SK-N-SH (cell line): ENCODE measurements around the gene TRIM67. TPM values are rescaled to one million over a fixed set of nuclear protein-coding genes. Genes with fewer than 3 reads are reported as not detected.

Experiments used
- CTCF ChIA-PET: fragments of 300-600, 350-600 bp; formaldehyde crosslinking; extraction: SDS; loops from one replicate; lab custom pipeline; 2021; lab: Yijun Ruan, JAX
- POLR2A ChIA-PET: fragments of 350-600 bp; sonication (Branson Sonifier 250); formaldehyde crosslinking; extraction: SDS; loops from one replicate; lab custom pipeline; 2020; ENCODE audit warnings: antibody characterized with exemption, inconsistent platforms; lab: Yijun Ruan, JAX
- DNase-seq: peaks from one replicate; pipeline ENCODE4 v3.0.0; 2012
- H2AFZ ChIP-seq: fragments of 200-600 bp; sonication (generic); 2 replicates; pipeline ENCODE4 v1.8.1; 2016; ENCODE audit warnings: antibody characterized with exemption, mild to moderate bottlenecking, low read depth
- H3F3A ChIP-seq: fragments of 200-600 bp; sonication (generic); replicated peaks from 2 replicates; pipeline ENCODE3; 2016; ENCODE audit warnings: antibody characterized with exemption, mild to moderate bottlenecking; ENCODE audit not compliant: insufficient read depth
- H3K27ac ChIP-seq, 2 experiments: fragments of 200-500 bp in 1 of 2; fragments of 200-600 bp in 1 of 2; sonication (Bioruptor generic) in 1 of 2; sonication (generic), shearing (Covaris generic) in 1 of 2; 2 replicates each; pipeline versions ENCODE4 v1.5.1 to v1.6.1; 2014 to 2016; ENCODE audit warnings: low read depth in 2 of 2, inconsistent platforms in 1 of 2, low read length in 1 of 2, mild to moderate bottlenecking in 1 of 2, mixed read lengths in 1 of 2
- H3K27me3 ChIP-seq: fragments of 200-600 bp; sonication (generic), shearing (Covaris generic); 2 replicates; pipeline ENCODE4 v1.6.1; 2016; ENCODE audit warnings: mixed run types; ENCODE audit not compliant: insufficient read depth
- H3K36me3 ChIP-seq, 2 experiments: fragments of 200-500 bp in 1 of 2; fragments of 200-600 bp in 1 of 2; sonication (Bioruptor generic) in 1 of 2; sonication (generic) in 1 of 2; replicated peaks in 1 of 2; 2 replicates each; pipeline versions ENCODE3 to v1.5.1; 2014 to 2016; ENCODE audit warnings: low read length in 1 of 2, mild to moderate bottlenecking in 1 of 2; ENCODE audit not compliant: insufficient read depth in 2 of 2, control insufficient read depth in 1 of 2
- H3K4me1 ChIP-seq, 2 experiments: fragments of 200-500 bp in 1 of 2; fragments of 200-600 bp in 1 of 2; sonication (Bioruptor generic) in 1 of 2; sonication (generic), shearing (Covaris generic) in 1 of 2; 2 replicates each; pipeline versions ENCODE4 v1.5.1 to v1.6.1; 2014 to 2016; ENCODE audit warnings: low read depth in 1 of 2, low read length in 1 of 2, mixed run types in 1 of 2; ENCODE audit not compliant: insufficient read depth in 2 of 2, control insufficient read depth in 1 of 2
- H3K4me2 ChIP-seq: fragments of 200-600 bp; sonication (generic), shearing (Covaris generic); 2 replicates; pipeline ENCODE4 v1.6.1; 2017; ENCODE audit warnings: mixed run types
- H3K4me3 ChIP-seq, 2 experiments: fragments of 200-500 bp in 1 of 2; fragments of 200-600 bp in 1 of 2; sonication (Bioruptor generic) in 1 of 2; sonication (generic), shearing (Covaris generic) in 1 of 2; 2 replicates each; pipeline versions ENCODE4 v1.5.1 to v1.8.1; 2014 to 2016; ENCODE audit warnings: low read depth in 2 of 2, inconsistent platforms in 1 of 2, low read length in 1 of 2, mild to moderate bottlenecking in 1 of 2, mixed read lengths in 1 of 2, moderate library complexity in 1 of 2
- H3K79me2 ChIP-seq: fragments of 200-600 bp; sonication (generic); 2 replicates; pipeline ENCODE4 v1.8.1; 2017; ENCODE audit warnings: mild to moderate bottlenecking; ENCODE audit not compliant: insufficient read depth
- H3K9ac ChIP-seq: fragments of 200-600 bp; sonication (generic); 2 replicates; pipeline ENCODE4 v1.6.1; 2017; ENCODE audit warnings: mixed run types
- H3K9me2 ChIP-seq: fragments of 200-600 bp; sonication (generic); 2 replicates; pipeline ENCODE4 v1.6.1; 2017; ENCODE audit warnings: mixed run types
- H3K9me3 ChIP-seq: fragments of 200-600 bp; sonication (generic); 2 replicates; pipeline ENCODE4 v1.6.1; 2017; ENCODE audit warnings: mixed run types, mild to moderate bottlenecking, moderate library complexity
- H4K20me1 ChIP-seq: fragments of 200-600 bp; sonication (generic); 2 replicates; pipeline ENCODE4 v1.6.1; 2017; ENCODE audit warnings: mild to moderate bottlenecking, mixed run types; ENCODE audit not compliant: insufficient read depth
- FOXJ3 ChIP-seq: sonication (generic); formaldehyde crosslinking; IDR thresholded peaks from 2 replicates; pipeline ENCODE4 v1.5.1; 2020; ENCODE audit warnings: mild to moderate bottlenecking, missing genetic modification reagents
- GATA2 ChIP-seq: sonication (generic); formaldehyde crosslinking; IDR thresholded peaks from 2 replicates; pipeline ENCODE4 v1.5.0; 2020; ENCODE audit warnings: mild to moderate bottlenecking, missing genetic modification reagents
- JUND ChIP-seq: IDR thresholded peaks from 2 replicates; pipeline ENCODE4 v1.4.0; 2012
- MEF2A ChIP-seq: IDR thresholded peaks from 2 replicates; pipeline ENCODE4 v1.4.0; 2012; ENCODE audit warnings: low read depth, borderline replicate concordance
- NFIC ChIP-seq: IDR thresholded peaks from 2 replicates; pipeline ENCODE4 v1.4.0; 2012; ENCODE audit warnings: borderline replicate concordance
- NRF1 ChIP-seq: IDR thresholded peaks from 2 replicates; pipeline ENCODE4 v1.6.1; 2012; ENCODE audit warnings: low read depth, mild to moderate bottlenecking, low read length
- RAD21 ChIP-seq: IDR thresholded peaks from 2 replicates; pipeline ENCODE4 v1.6.1; 2012; ENCODE audit warnings: mild to moderate bottlenecking, low read length
- RCOR1 ChIP-seq: fragments of 150-350 bp; IDR thresholded peaks from 2 replicates; pipeline ENCODE4 v1.6.1; 2017; ENCODE audit warnings: antibody characterized with exemption, low read length
- RFX5 ChIP-seq: IDR thresholded peaks from 2 replicates; pipeline ENCODE4 v1.6.1; 2012; ENCODE audit warnings: mild to moderate bottlenecking, improper control_type of control experiment, low read length
- SIN3A ChIP-seq: IDR thresholded peaks from 2 replicates; pipeline ENCODE4 v1.6.1; 2012; ENCODE audit warnings: low read depth, mild to moderate bottlenecking, low read length, moderate library complexity, borderline replicate concordance
- TAF1 ChIP-seq: IDR thresholded peaks from 2 replicates; pipeline ENCODE4 v1.6.1; 2012; ENCODE audit warnings: low read depth, mild to moderate bottlenecking, low read length, moderate library complexity, borderline replicate concordance
- TCF12 ChIP-seq: IDR thresholded peaks from 2 replicates; pipeline ENCODE4 v1.4.0; 2012
- TEAD4 ChIP-seq: IDR thresholded peaks from 2 replicates; pipeline ENCODE4 v1.4.0; 2012; ENCODE audit warnings: mild to moderate bottlenecking, borderline replicate concordance; ENCODE audit not compliant: insufficient read depth
- YY1 ChIP-seq: IDR thresholded peaks from 2 replicates; pipeline ENCODE4 v1.4.0; 2012; ENCODE audit warnings: low read depth, mild to moderate bottlenecking
- WGBS: methylation state at CpG from one replicate; pipeline ENCODE4 v1.1.6; 2017; ENCODE audit warnings: low lambda C conversion rate; 5-methylcytosine and 5-hydroxymethylcytosine counted together
- polyA plus RNA-seq, 3 experiments: library from polyadenylated mRNA; depleted of rRNA; stranded (reverse); fragments of >200 nt; gene quantifications; 2 replicates each; pipeline ENCODE4 v1.2.3, GENCODE V29; 2012
- TF ChIP-seq, protein P1 (sequence below): fragments of 150-350 bp; IDR thresholded peaks from 2 replicates; pipeline ENCODE4 v1.6.1; 2016; ENCODE audit warnings: mild to moderate bottlenecking, low read depth, low read length
- TF ChIP-seq, protein P2 (sequence below): IDR thresholded peaks from 2 replicates; pipeline ENCODE4; 2012
- TF ChIP-seq, protein P3 (sequence below): fragments of 150-350 bp; IDR thresholded peaks from 2 replicates; pipeline ENCODE4 v1.6.1; 2017; ENCODE audit warnings: antibody characterized with exemption, low read length, low read depth, borderline replicate concordance

The TRIM67 gene
- polyA plus RNA-seq, 1 of the 3 experiments (the other 2 are of a cell fraction) = not detected

DNA sequence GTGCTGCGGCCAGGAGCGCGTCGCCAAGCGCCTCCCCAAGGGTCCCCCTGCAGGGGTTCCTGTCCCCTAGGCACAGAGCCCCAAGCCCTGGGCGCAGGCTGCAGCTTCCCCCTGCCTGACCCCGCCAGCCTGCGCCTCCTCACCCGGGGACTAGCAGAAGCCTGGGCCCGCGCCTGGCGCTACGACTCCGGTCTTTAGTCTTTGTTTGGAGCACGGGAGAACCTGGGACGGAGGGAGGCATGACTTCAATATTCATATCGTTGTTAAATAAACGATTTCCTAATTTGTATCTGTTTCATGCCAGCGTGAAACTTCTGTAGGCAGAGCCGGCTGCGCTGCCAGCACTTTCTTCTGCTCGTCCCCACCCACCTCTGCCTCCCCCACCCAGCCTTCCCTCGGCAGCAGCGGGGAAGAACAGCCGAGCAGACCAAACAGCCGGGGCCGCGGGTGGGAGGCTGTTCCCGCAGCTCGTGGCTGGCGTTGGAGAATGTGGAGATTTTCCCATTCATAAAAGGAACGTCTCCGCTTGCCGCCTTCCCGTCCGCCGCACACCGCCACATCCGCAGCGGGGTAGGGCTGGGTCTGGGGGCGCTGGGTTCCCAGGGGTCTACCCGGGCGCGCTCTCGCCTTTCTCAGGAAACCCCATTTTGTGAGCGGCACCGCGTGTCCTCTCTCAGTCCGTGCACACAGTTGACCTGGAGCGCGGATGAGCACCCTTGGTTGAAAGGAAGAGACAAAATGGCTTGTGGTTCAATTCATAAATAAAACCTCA lies 777 bp upstream of the TRIM67 start:
- H3K9me3 ChIP-seq = no peaks in the 10 kb centered on the region
- 44% methylated on average over 50 of the region's 51 CpGs for whole genome bisulfite sequencing
- H3K79me2 ChIP-seq = no peaks in the 10 kb centered on the region
- H3K4me1 ChIP-seq = peaks cover 0 to 15% of the 10 kb centered on the region in 2 experiments; a peak in 1 of 4 replicates
- CTCF ChIA-PET = interaction anchor here (0.8 to 1.7 kb wide), 3 partner anchors 9 to 364 kb away, joined by 3 to 6 read pairs (median 5); no protein-coding TSS in a partner anchor
- no peak overlapping the region for H3K9ac ChIP-seq
- no peaks in the 10 kb centered on the region for H4K20me1 ChIP-seq
- peak overlapping the region; percentile 89 for H3K4me2 ChIP-seq
- no peaks in the 10 kb centered on the region for H3K36me3 ChIP-seq
- H3K27me3 ChIP-seq = peaks cover 40% of the 10 kb centered on the region
- H3K27ac ChIP-seq = no peak overlapping the region
- DNase-seq = peak; percentile 55
- TF ChIP-seq YY1 (no peak), NRF1 (no peak), MEF2A (no peak), RFX5 (no peak), NFIC (no peak), RCOR1 (no peak), SIN3A (no peak), FOXJ3 (CRISPR knock-in tag) (no peak), JUND (no peak), RAD21 (no peak), TCF12 (no peak), TAF1 (no peak), TEAD4 (no peak), GATA2 (CRISPR knock-in tag) (no peak)
- TF ChIP-seq, protein P1, sequence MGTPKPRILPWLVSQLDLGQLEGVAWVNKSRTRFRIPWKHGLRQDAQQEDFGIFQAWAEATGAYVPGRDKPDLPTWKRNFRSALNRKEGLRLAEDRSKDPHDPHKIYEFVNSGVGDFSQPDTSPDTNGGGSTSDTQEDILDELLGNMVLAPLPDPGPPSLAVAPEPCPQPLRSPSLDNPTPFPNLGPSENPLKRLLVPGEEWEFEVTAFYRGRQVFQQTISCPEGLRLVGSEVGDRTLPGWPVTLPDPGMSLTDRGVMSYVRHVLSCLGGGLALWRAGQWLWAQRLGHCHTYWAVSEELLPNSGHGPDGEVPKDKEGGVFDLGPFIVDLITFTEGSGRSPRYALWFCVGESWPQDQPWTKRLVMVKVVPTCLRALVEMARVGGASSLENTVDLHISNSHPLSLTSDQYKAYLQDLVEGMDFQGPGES = no peak
- TF ChIP-seq, protein P2, sequence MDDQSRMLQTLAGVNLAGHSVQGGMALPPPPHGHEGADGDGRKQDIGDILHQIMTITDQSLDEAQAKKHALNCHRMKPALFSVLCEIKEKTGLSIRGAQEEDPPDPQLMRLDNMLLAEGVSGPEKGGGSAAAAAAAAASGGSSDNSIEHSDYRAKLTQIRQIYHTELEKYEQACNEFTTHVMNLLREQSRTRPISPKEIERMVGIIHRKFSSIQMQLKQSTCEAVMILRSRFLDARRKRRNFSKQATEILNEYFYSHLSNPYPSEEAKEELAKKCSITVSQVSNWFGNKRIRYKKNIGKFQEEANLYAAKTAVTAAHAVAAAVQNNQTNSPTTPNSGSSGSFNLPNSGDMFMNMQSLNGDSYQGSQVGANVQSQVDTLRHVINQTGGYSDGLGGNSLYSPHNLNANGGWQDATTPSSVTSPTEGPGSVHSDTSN = no peak
- TF ChIP-seq, protein P3, sequence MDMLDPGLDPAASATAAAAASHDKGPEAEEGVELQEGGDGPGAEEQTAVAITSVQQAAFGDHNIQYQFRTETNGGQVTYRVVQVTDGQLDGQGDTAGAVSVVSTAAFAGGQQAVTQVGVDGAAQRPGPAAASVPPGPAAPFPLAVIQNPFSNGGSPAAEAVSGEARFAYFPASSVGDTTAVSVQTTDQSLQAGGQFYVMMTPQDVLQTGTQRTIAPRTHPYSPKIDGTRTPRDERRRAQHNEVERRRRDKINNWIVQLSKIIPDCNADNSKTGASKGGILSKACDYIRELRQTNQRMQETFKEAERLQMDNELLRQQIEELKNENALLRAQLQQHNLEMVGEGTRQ = no peak
- no peaks in the 10 kb centered on the region for H3F3A ChIP-seq
- H3K9me2 ChIP-seq = no peaks in the 10 kb centered on the region
- H2AFZ ChIP-seq = no peak overlapping the region
- H3K4me3 ChIP-seq = peak overlapping the region; percentile 12 to 64; a peak in 2 of 4 replicates
- POLR2A ChIA-PET = no interaction called here
